K562 (cell line): Measurements from ENCODE around the gene PRKAG2.

Experiments
- CTCF ChIP-seq, 3 experiments: IDR thresholded peaks in 2 of 3; conservative IDR thresholded peaks in 1 of 3; 2 replicates each; pipeline ENCODE4 v1.5.1; 2011 to 2012; ENCODE audit warnings: low read length in 3 of 3, mild to moderate bottlenecking in 3 of 3, control low read depth in 2 of 3, improper control_type of control experiment in 1 of 3, inconsistent platforms in 1 of 3, low read depth in 1 of 3, mixed read lengths in 1 of 3, moderate library complexity in 1 of 3; ENCODE audit not compliant: insufficient read depth in 2 of 3
- GTF2F1 ChIP-seq: IDR thresholded peaks from 2 replicates; pipeline ENCODE4 v1.6.1; 2011; ENCODE audit warnings: low read depth, low read length, improper control_type of control experiment
- HMGXB4 ChIP-seq: sonication (generic); formaldehyde crosslinking; IDR thresholded peaks from 2 replicates; pipeline ENCODE4 v1.8.1; 2023; ENCODE audit warnings: mild to moderate bottlenecking, missing genetic modification reagents
- NR3C1 ChIP-seq: sonication (generic); formaldehyde crosslinking; IDR thresholded peaks from 2 replicates; pipeline ENCODE4 v1.8.1; 2022; ENCODE audit warnings: missing genetic modification reagents
- SMAD1 ChIP-seq: fragments of 150-350 bp; IDR thresholded peaks from 2 replicates; pipeline ENCODE4 v1.6.1; 2014; ENCODE audit warnings: low read length, low read depth; ENCODE audit not compliant: partially characterized antibody
- ZBTB43 ChIP-seq: sonication (generic); formaldehyde crosslinking; IDR thresholded peaks from 2 replicates; pipeline ENCODE4 v1.8.0; 2023; ENCODE audit warnings: mild to moderate bottlenecking, missing genetic modification reagents
- ZBTB9 ChIP-seq: fragments of 450-650 bp; formaldehyde crosslinking; IDR thresholded peaks from 2 replicates; pipeline ENCODE4 v1.4.0; 2020; ENCODE audit warnings: mild to moderate bottlenecking, moderate library complexity
- ZNF263 ChIP-seq: sonication (generic); formaldehyde crosslinking; IDR thresholded peaks from 2 replicates; pipeline ENCODE4 v1.8.0; 2022; ENCODE audit warnings: mild to moderate bottlenecking, missing genetic modification reagents, borderline replicate concordance

DNA sequence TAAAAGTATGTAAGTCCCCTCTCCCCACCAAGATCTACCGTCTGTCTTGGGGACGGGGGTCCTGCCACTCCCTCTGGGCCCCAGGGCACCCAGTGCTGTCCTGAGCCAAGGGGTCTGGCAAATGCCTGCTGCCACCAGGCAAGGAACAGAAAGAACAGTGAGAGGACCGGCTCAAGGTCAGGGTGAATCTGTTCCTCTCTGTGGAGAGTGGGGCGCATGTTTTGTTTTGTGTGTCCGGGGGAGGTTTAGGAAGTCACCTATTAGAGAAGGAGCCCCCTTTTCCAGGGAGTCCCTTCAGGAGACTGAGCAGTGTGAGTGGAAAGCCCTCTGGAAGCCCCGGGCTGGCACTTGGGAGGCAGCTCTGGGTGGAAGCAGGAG lies 198.7 kb downstream of the PRKAG2 start:
- TF ChIP-seq HMGXB4 (CRISPR knock-in tag) (no peak), ZBTB9 (no peak), ZBTB43 (CRISPR knock-in tag) (no peak), SMAD1 (no peak), CTCF (IDR thresholded peaks at IDR 0.05 in 2 of 3, conservative IDR thresholded peaks at IDR 0.05 in 1 of 3; ENCODE audit: insufficient read depth in 2 of 3, low read depth in 1 of 3, low read length in 3 of 3) (no peak), GTF2F1 (no peak), NR3C1 (CRISPR knock-in tag) (no peak), ZNF263 (CRISPR knock-in tag) (no peak)
